GM12878 (cell line): ENCODE data around the gene FXYD6. TPM values are rescaled to one million over a fixed set of nuclear protein-coding genes. Genes with fewer than 3 reads are reported as not detected.

Experiments used
- ATAC-seq: fragments of 200-7000 bp; cut with Tn5 transposase; 3 replicates; pipeline ENCODE4 v1.9.1; 2020; ENCODE audit warnings: mild to moderate bottlenecking, moderate library complexity
- BruUV-seq: library from RNA; stranded (reverse); fragments of 400-500 nt; replicated peaks from 2 replicates; lab custom pipeline; 2021; lab: Mats Ljungman, UMichigan
- CTCF ChIA-PET: fragments of 300-600 bp; sonication (Branson Sonifier 250); formaldehyde crosslinking; extraction: SDS; loops from one replicate; lab custom pipeline; 2021; ENCODE audit warnings: inconsistent platforms; lab: Yijun Ruan, JAX
- POLR2A ChIA-PET: fragments of 350-600 bp; formaldehyde crosslinking; extraction: SDS; loops from one replicate; lab custom pipeline; 2021; ENCODE audit warnings: inconsistent platforms; lab: Charles Lee
- RAD21 ChIA-PET: fragments of 300-600 bp; sonication (Branson Sonifier 250); formaldehyde crosslinking; loops from one replicate; lab custom pipeline; 2023; ENCODE audit warnings: antibody characterized with exemption; ENCODE audit not compliant: unreplicated experiment; lab: Charles Lee
- SMC1A ChIA-PET: fragments of 300-600 bp; sonication (Branson Sonifier 250); formaldehyde crosslinking; loops from one replicate; lab custom pipeline; 2023; ENCODE audit not compliant: unreplicated experiment, uncharacterized antibody; lab: Charles Lee
- DNase-seq: peaks from one replicate; pipeline ENCODE4 v3.0.0-alpha.2; 2011; ENCODE audit warnings: low read depth, low spot score
- FAIRE-seq: peaks from 3 replicates; lab custom pipeline; 2011; peaks lifted over from hg19 to GRCh38; lab: Jason Lieb, UNC
- H2AFZ ChIP-seq: 2 replicates; pipeline ENCODE4 v1.6.0; 2011; ENCODE audit warnings: low read depth, low read length, control low read depth; ENCODE audit not compliant: control insufficient read depth
- H3K27ac ChIP-seq: 2 replicates; pipeline ENCODE4 v1.5.1; 2011; ENCODE audit warnings: control low read depth; ENCODE audit not compliant: control insufficient read depth, insufficient read depth
- H3K27me3 ChIP-seq, 2 experiments: replicated peaks in 1 of 2; 2 replicates each; pipeline versions ENCODE4 v1.6.0 to v1.6.1; 2011; ENCODE audit warnings: low read length in 1 of 2; ENCODE audit not compliant: control insufficient read depth in 2 of 2, insufficient read depth in 2 of 2
- H3K36me3 ChIP-seq, 2 experiments: 2 replicates each; pipeline ENCODE4 v1.5.1; 2011; ENCODE audit warnings: low read length in 1 of 2; ENCODE audit not compliant: control insufficient read depth in 2 of 2, insufficient read depth in 2 of 2
- H3K4me1 ChIP-seq: 2 replicates; pipeline ENCODE4 v1.6.1; 2011; ENCODE audit warnings: mild to moderate bottlenecking, low read length, moderate library complexity, mixed read lengths; ENCODE audit not compliant: control insufficient read depth, insufficient read depth
- H3K4me2 ChIP-seq: 2 replicates; pipeline ENCODE4 v1.6.0; 2011; ENCODE audit warnings: control low read depth; ENCODE audit not compliant: control insufficient read depth, insufficient read depth
- H3K4me3 ChIP-seq: fragments of 200-600 bp; sonication (generic); 2 replicates; pipeline ENCODE4 v1.5.1; 2016
- H3K79me2 ChIP-seq: 2 replicates; pipeline ENCODE4 v1.6.0; 2011; ENCODE audit warnings: low read length; ENCODE audit not compliant: control insufficient read depth, insufficient read depth
- H3K9ac ChIP-seq: 2 replicates; pipeline ENCODE4 v1.8.0; 2011; ENCODE audit warnings: low read length, control low read depth, mixed read lengths; ENCODE audit not compliant: control insufficient read depth, insufficient read depth
- H3K9me3 ChIP-seq: replicated peaks from 3 replicates; pipeline ENCODE4 v1.5.1; 2011; ENCODE audit warnings: mild to moderate bottlenecking, low read length; ENCODE audit not compliant: control insufficient read depth, insufficient read depth
- H4K20me1 ChIP-seq: 2 replicates; pipeline ENCODE4 v1.6.0; 2011; ENCODE audit not compliant: control insufficient read depth, insufficient read depth
- BCL3 ChIP-seq: IDR thresholded peaks from 2 replicates; pipeline ENCODE4 v1.6.1; 2011; ENCODE audit warnings: borderline replicate concordance, low read depth, mild to moderate bottlenecking, moderate library complexity, low read length; ENCODE audit not compliant: insufficient read depth, poor library complexity, severe bottlenecking
- BHLHE40 ChIP-seq, 2 experiments: fragments of 450-650 bp in 1 of 2; IDR thresholded peaks; 2 replicates each; pipeline ENCODE4 v1.6.1; 2011 to 2017; ENCODE audit warnings: low read depth in 2 of 2, borderline replicate concordance in 1 of 2, improper control_type of control experiment in 1 of 2, low read length in 1 of 2, mild to moderate bottlenecking in 1 of 2
- CBFB ChIP-seq: IDR thresholded peaks from 2 replicates; pipeline ENCODE4 v1.6.1; 2016; ENCODE audit warnings: antibody characterized with exemption, low read depth
- CREB1 ChIP-seq: IDR thresholded peaks from 2 replicates; pipeline ENCODE4 v1.6.1; 2012; ENCODE audit warnings: low read depth, mild to moderate bottlenecking, inconsistent platforms
- HDAC2 ChIP-seq: fragments of 200-600 bp; sonication (generic); IDR thresholded peaks from 2 replicates; pipeline ENCODE4 v1.6.1; 2017
- PAX5 ChIP-seq: IDR thresholded peaks from 2 replicates; pipeline ENCODE4 v1.6.1; 2011; ENCODE audit warnings: low read depth, low read length, borderline replicate concordance
- SREBF1 ChIP-seq: IDR thresholded peaks from 2 replicates; pipeline ENCODE4 v1.6.1; 2012; ENCODE audit warnings: mild to moderate bottlenecking, low read length
- SRF ChIP-seq, 2 experiments: IDR thresholded peaks; 2 replicates each; pipeline ENCODE4 v1.6.1; 2011; ENCODE audit warnings: low read depth in 2 of 2, low read length in 2 of 2, mild to moderate bottlenecking in 1 of 2, moderate library complexity in 1 of 2
- ZZZ3 ChIP-seq: IDR thresholded peaks from 2 replicates; pipeline ENCODE4 v1.6.1; 2011; ENCODE audit warnings: low read depth; ENCODE audit not compliant: control insufficient read depth, insufficient read length
- WGBS: methylation state at CpG from one replicate; pipeline ENCODE4 v1.1.6; 2016; ENCODE audit warnings: low lambda C conversion rate; ENCODE audit not compliant: insufficient replicate concordance, insufficient coverage; ENCODE audit errors: missing lambda C conversion rate; 5-methylcytosine and 5-hydroxymethylcytosine counted together
- in situ Hi-C: fragments of 300-500 bp; cut with MboI; formaldehyde crosslinking; loops from 9 replicates; pipeline ENCODE4 v1.14.3; 2018; ENCODE audit warnings: mixed read lengths
- intact Hi-C: fragments of 100-400 bp; cut with micrococcal nuclease; formaldehyde crosslinking; loops from one replicate; pipeline ENCODE4 v1.14.2; 2022; ENCODE audit not compliant: unreplicated experiment
- polyA plus RNA-seq, 11 experiments: library from polyadenylated mRNA; depleted of rRNA in 4 of 11; unstranded in 6 of 11; stranded (reverse) in 5 of 11; fragments of >200 nt; fragmentation: Nextera tagmentation in 4 of 11; fragmentation: Illumina TruSeq in 1 of 11; extraction: Ambion mirVana in 4 of 11; extraction: Trizol in 1 of 11; gene quantifications; 1 replicate in 1 of 11; 2 replicates in 10 of 11; pipeline versions ENCODE4 v1.2.1 to v1.2.3, GENCODE V29; 2011 to 2016; ENCODE audit warnings: inconsistent platforms in 2 of 11, missing spikeins in 2 of 11, low read depth in 1 of 11
- total RNA-seq, 4 experiments: library from RNA; depleted of rRNA in 3 of 4; stranded (reverse); fragments of >200 nt in 3 of 4; fragmentation: Illumina TruSeq in 1 of 4; extraction: Trizol in 1 of 4; gene quantifications; 2 replicates each; pipeline versions ENCODE4 v1.2.1 to v1.2.3, GENCODE V29; 2013 to 2021
- TF ChIP-seq, protein P1 (sequence below): fragments of 450-650 bp; IDR thresholded peaks from 2 replicates; pipeline ENCODE4 v1.6.1; 2017; ENCODE audit warnings: low read depth, mild to moderate bottlenecking, moderate library complexity
- TF ChIP-seq, protein P2 (sequence below): fragments of 450-650 bp; IDR thresholded peaks from 2 replicates; pipeline ENCODE4 v1.6.1; 2017; ENCODE audit warnings: mild to moderate bottlenecking, moderate library complexity

FXYD6 gene
- total and polyA plus RNA-seq, 10 of the 15 experiments (the other 5 are each of a cell fraction or from before 2014, with no cell fraction given) = 0.09 to 2.0 (median 0.23) TPM; not detected in 2

DNA sequence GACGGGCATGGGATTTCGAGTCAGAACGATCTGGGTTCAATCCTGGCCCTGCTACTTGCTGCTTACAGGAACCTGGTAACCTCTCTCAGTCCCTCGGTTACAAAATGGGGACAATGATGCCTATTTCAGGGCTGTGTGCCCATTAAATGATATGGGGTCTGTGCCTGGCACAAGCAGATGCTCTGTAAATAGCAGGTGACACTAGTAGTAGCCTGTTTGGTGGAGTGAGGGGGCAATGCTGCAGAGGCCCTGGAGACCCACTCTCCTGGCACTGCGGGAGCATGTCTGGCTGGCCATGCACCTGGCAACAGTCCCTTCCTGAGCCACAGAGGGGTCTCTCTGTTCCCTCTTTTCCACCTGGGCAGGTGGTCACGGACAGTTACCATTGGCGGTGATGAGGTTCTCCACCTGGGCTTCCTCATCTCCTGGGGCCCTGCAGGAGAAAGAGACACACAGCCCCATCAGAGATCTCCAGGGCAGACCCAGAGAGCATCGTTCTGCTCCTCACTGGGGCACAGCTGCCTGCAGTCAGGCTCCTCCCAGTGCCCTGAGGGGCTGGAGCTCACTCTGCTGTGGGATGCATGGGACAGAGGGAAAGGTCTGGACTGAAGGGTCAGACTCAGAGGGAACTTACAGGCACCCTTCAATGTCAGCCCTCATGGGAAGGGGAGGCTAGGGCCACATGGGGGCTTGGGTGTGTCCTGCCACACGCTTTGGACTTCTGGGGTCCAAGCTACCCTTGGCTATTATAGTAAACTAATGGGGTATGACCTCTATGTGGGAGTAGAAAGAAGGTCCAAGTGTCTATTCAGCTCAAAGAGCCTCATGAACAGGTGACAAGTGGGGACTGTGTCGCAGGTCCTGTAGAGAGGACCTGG is 36.3 kb downstream of the FXYD6 start:
- Histone ChIP-seq H3K27ac (no peak overlapping the region), H3K9ac (no peak overlapping the region), H3K4me1 (no peaks in the 10 kb centered on the region; the same call in 1 of the 2 replicates), H4K20me1 (no peaks in the 10 kb centered on the region), H3K27me3 (peaks cover 0 to 7% of the 10 kb centered on the region in 2 experiments; a peak in 1 of 4 replicates), H3K79me2 (no peaks in the 10 kb centered on the region), H3K36me3 (no peaks in the 10 kb centered on the region), H3K4me2 (no peak overlapping the region), H3K9me3 (no peaks in the 10 kb centered on the region), H2AFZ (no peak overlapping the region), H3K4me3 (no peak overlapping the region)
- SMC1A ChIA-PET = interaction anchor here (1.0 to 7.9 kb wide), 4 partner anchors 14 to 213 kb away, joined by 3 to 163 read pairs (median 50); no protein-coding TSS in a partner anchor
- CTCF ChIA-PET = interaction anchor here (1.2 to 2.3 kb wide), 4 partner anchors 16 to 213 kb away, joined by 3 to 12 read pairs (median 6); partner anchors contain the start of gene FXYD2
- 35% methylated on average over 10 of the region's 10 CpGs for WGBS
- POLR2A ChIA-PET = interaction anchor here (1.4 kb wide), 1 partner anchor 12 kb away, joined by 3 read pairs; no protein-coding TSS in a partner anchor
- RAD21 ChIA-PET = interaction anchor here (4.6 to 7.2 kb wide), 2 partner anchors 16 to 213 kb away, joined by 17 to 93 read pairs; partner anchors contain the start of gene FXYD2
- in situ Hi-C loops = loop anchor here (5.0 kb wide), 2 partner anchors 107 to 217 kb away; no protein-coding TSS in a partner anchor
- no peak for DNase-seq
- no peak for FAIRE-seq
- intact Hi-C loops = no loop called here
- no peak for ATAC-seq
- no TSS peak for BruUV-seq
- TF ChIP-seq, protein P1, sequence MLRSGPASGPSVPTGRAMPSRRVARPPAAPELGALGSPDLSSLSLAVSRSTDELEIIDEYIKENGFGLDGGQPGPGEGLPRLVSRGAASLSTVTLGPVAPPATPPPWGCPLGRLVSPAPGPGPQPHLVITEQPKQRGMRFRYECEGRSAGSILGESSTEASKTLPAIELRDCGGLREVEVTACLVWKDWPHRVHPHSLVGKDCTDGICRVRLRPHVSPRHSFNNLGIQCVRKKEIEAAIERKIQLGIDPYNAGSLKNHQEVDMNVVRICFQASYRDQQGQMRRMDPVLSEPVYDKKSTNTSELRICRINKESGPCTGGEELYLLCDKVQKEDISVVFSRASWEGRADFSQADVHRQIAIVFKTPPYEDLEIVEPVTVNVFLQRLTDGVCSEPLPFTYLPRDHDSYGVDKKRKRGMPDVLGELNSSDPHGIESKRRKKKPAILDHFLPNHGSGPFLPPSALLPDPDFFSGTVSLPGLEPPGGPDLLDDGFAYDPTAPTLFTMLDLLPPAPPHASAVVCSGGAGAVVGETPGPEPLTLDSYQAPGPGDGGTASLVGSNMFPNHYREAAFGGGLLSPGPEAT = no peak
- TF ChIP-seq ZZZ3 = no peak
- TF ChIP-seq, protein P2, sequence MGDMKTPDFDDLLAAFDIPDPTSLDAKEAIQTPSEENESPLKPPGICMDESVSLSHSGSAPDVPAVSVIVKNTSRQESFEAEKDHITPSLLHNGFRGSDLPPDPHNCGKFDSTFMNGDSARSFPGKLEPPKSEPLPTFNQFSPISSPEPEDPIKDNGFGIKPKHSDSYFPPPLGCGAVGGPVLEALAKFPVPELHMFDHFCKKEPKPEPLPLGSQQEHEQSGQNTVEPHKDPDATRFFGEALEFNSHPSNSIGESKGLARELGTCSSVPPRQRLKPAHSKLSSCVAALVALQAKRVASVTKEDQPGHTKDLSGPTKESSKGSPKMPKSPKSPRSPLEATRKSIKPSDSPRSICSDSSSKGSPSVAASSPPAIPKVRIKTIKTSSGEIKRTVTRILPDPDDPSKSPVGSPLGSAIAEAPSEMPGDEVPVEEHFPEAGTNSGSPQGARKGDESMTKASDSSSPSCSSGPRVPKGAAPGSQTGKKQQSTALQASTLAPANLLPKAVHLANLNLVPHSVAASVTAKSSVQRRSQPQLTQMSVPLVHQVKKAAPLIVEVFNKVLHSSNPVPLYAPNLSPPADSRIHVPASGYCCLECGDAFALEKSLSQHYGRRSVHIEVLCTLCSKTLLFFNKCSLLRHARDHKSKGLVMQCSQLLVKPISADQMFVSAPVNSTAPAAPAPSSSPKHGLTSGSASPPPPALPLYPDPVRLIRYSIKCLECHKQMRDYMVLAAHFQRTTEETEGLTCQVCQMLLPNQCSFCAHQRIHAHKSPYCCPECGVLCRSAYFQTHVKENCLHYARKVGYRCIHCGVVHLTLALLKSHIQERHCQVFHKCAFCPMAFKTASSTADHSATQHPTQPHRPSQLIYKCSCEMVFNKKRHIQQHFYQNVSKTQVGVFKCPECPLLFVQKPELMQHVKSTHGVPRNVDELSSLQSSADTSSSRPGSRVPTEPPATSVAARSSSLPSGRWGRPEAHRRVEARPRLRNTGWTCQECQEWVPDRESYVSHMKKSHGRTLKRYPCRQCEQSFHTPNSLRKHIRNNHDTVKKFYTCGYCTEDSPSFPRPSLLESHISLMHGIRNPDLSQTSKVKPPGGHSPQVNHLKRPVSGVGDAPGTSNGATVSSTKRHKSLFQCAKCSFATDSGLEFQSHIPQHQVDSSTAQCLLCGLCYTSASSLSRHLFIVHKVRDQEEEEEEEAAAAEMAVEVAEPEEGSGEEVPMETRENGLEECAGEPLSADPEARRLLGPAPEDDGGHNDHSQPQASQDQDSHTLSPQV = no peak
- no peak for TF ChIP-seq BCL3
- no peak for TF ChIP-seq CBFB
- TF ChIP-seq CREB1 = no peak
- no peak for TF ChIP-seq PAX5
- no peak for TF ChIP-seq SREBF1
- TF ChIP-seq BHLHE40 (IDR thresholded peaks at IDR 0.05; ENCODE audit: borderline replicate concordance in 1 of 2, low read depth in 2 of 2, low read length in 1 of 2) = no peak
- TF ChIP-seq HDAC2 = no peak
- no peak for TF ChIP-seq SRF (IDR thresholded peaks at IDR 0.05; ENCODE audit: low read depth in 2 of 2, low read length in 2 of 2)
